GM12864 (cell line): Measurements from ENCODE around the gene IRAK1BP1.
"Not testable (repeated sequence)": the region's sequence is repeated elsewhere in the genome, so short reads cannot be mapped to it uniquely, and the experiment has no call there.

Source experiments
- DNase-seq: peaks from one replicate; pipeline ENCODE4 v3.0.0-alpha.2; 2011; ENCODE audit warnings: low read depth
- H3K4me3 ChIP-seq: 2 replicates; pipeline ENCODE4 v1.5.1; 2011; ENCODE audit warnings: mild to moderate bottlenecking, low read depth, low read length, control low read depth
- TF ChIP-seq, protein P1 (sequence below): IDR thresholded peaks from 2 replicates; pipeline ENCODE4 v1.5.1; 2011; ENCODE audit warnings: low read depth, mild to moderate bottlenecking, moderate library complexity, low read length, control low read depth, inconsistent platforms; ENCODE audit errors: missing control alignments

Gene IRAK1BP1

DNA sequence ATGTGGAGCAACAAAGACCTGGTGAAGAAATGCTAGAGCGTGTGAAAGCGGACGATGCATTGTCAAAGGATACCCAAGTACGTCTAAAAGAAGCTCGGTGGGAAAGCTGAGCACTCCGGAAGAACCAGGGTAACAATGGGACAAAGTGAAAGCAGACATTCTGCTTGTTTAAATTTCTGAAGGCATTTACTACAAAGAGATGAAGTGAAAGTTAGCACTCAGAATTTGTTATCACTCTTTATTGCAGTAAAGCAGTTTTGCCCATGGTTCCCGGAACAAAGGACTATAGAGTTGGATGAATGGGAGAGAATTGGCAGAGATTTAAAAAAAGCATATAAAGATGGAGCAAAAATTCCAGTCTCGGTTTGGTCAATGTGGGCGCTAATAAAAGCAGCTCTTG lies 12.8 kb upstream of the IRAK1BP1 start:
- DNase-seq: no peak
- no peak overlapping the region for H3K4me3 ChIP-seq
- TF ChIP-seq, protein P1, sequence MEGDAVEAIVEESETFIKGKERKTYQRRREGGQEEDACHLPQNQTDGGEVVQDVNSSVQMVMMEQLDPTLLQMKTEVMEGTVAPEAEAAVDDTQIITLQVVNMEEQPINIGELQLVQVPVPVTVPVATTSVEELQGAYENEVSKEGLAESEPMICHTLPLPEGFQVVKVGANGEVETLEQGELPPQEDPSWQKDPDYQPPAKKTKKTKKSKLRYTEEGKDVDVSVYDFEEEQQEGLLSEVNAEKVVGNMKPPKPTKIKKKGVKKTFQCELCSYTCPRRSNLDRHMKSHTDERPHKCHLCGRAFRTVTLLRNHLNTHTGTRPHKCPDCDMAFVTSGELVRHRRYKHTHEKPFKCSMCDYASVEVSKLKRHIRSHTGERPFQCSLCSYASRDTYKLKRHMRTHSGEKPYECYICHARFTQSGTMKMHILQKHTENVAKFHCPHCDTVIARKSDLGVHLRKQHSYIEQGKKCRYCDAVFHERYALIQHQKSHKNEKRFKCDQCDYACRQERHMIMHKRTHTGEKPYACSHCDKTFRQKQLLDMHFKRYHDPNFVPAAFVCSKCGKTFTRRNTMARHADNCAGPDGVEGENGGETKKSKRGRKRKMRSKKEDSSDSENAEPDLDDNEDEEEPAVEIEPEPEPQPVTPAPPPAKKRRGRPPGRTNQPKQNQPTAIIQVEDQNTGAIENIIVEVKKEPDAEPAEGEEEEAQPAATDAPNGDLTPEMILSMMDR: no peak

DNA sequence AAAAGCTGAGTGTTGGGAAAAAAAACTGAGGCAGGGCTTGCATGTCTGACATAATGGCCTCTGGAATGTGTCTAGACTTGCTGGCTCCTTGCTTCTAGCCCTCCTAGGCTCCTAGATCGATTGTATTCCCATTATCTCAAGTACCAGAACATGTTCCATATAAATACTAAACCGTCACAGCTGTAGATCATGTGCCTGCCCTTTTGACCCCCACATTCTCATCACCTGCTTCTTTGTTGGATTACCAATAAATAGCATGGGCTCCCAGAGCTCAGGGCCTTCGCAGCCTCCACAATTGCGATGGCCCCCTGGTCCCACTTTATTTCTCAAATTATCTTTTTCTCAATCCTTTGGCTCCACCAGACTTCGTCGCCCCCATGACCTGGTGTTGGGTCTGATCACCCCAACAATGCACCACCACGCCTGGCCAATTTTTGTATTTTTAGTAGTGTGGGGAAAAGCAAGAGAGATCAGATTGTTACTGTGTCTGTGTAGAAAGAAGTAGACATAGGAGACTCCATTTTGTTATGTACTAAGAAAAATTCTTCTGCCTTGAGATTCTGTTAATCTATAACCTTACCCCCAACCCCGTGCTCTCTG lies 8.9 kb upstream of the IRAK1BP1 start:
- not testable (repeated sequence) for H3K4me3 ChIP-seq, DNase-seq

DNA sequence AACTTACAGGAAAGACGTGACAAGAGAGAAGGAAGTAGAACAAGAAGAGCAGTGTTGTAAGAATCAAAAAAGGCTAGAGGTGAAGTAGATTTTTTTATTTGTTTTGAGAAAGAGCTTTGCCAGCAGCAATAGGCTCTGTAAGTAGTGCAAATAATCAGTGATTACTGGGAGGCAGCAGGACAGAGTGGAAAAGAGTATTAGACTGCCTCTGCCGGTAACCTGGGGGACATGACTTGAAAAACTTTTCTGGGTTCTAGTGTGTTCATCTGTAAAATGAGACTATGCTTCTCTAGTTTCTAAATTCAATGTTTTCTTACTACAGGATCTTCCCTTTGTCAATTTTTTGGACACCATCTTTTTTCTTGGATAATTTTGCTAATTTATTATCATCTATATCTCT lies 5.8 kb upstream of the IRAK1BP1 start:
- TF ChIP-seq, protein P1: peak; percentile 34
- no peak for DNase-seq
- H3K4me3 ChIP-seq: no peak overlapping the region

DNA sequence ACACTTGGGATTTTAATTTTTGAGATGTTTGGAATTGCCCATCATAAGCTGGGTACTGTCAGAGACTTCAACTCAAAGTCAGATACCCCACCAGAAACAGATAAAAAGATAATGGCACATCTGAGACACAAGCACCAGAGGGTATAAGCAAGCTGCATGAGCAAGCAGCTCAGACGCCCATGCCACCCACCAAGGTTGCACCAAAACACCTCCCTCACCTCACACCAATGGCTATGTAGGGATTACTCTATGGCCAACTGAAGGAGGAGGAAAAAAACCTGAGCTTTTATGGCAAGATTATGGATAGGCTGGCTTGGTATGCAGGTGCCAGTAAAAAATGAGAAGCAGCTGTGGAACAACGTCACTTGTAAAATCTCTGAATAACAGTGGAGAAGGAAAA lies 3.8 kb upstream of the IRAK1BP1 start:
- no peak for DNase-seq
- TF ChIP-seq, protein P1: no peak
- H3K4me3 ChIP-seq: no peak overlapping the region

DNA sequence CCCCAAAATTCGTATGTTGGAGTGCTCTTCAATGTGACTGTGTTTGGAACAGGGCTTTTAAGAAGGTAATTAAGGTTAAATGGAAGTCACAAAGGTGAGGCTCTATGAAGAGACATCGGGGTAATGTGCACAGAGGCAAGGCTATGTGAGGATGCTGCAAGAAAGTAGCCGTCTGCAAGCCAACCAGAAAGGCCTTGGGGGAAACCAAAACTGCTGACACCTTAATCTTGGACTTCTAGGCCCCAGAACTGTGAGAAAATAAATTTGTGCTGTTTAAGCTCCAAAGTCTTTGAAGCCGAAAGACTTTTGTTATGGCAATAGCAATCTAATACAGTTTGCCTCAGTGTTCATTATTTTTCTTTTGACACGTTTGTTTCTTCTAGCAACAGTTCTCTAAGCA lies 2.4 kb upstream of the IRAK1BP1 start:
- DNase-seq: no peak
- no peak overlapping the region for H3K4me3 ChIP-seq
- TF ChIP-seq, protein P1: no peak

DNA sequence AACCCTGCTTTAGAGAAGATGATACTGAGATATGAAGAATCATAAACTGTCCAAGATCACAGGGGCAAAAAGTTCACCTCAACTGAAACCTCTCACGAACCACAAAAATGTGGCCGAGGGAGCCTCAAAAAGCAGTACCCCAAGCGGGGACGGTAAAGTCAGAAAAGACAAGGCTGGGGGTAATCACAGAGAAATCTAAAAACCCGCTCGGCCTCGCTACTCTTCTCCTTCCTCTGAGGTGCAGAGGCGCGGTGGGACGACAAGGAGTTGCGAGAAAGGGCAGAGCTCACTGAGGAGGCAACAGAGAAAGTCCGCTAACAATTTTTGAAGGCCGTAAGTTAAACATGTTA lies 356 bp upstream of the IRAK1BP1 start:
- H3K4me3 ChIP-seq: peak overlapping the region; percentile 75
- no peak for DNase-seq
- TF ChIP-seq, protein P1: no peak

DNA sequence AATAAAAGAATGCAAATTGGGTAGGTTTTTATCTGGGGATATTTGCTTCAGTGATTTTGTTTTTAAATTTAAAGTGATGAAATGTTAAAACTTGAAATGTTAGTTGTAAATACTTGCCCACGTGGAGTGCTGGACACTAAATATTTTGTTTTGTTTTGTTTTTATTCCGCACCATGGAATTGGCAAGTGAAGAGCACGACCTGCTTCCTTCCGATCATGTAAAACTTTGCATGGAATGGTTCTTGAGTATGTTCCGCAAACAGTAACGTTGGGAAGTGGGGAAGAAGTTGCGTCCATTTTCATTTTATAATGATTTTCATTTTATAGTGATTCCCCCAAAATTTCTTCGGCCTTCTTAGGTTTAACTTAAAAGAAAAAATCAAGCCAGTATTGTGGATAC lies 765 bp downstream of the IRAK1BP1 start:
- TF ChIP-seq, protein P1: no peak
- no peak for DNase-seq
- peak overlapping the region; percentile 75 for H3K4me3 ChIP-seq
